ENCODE results near the gene MTFP1. TPM values are rescaled to one million over a fixed set of nuclear protein-coding genes. Genes with fewer than 3 reads are reported as not detected.
A peak's percentile ranks its signal among the peaks of the same experiment; 100 is the strongest.

Gene MTFP1
- total RNA-seq, 1 donor from 2014 or later = 6.8 TPM

GRCh38 chr22:30423959-30424533 lies 1.5 kb upstream of the MTFP1 start:
- peak overlapping the region; percentile 90 to 98 (median 95) for H3K4me3 ChIP-seq (ENCODE audit: low read length in 3 of 3)
- H3K9ac ChIP-seq (ENCODE audit: low read depth in 1 of 3, low read length in 3 of 3) = peak overlapping the region; percentile 95 to 96 (median 95)
- H3K27ac ChIP-seq (ENCODE audit: low read depth, low read length) = peak overlapping the region; percentile 96
- H3K4me1 ChIP-seq (ENCODE audit: control insufficient read depth in 3 of 3, insufficient read depth in 3 of 3, low read length in 3 of 3) = peaks cover 37 to 55% (median 42%) of the 10 kb centered on the region in 3 donors
- H3K36me3 ChIP-seq (ENCODE audit: control insufficient read depth in 3 of 3, insufficient read depth in 3 of 3, low read length in 3 of 3) = peaks cover under 1 to 7% (median 4%) of the 10 kb centered on the region in 3 donors
- no peaks in the 10 kb centered on the region for H3K9me3 ChIP-seq (ENCODE audit: control insufficient read depth in 3 of 3, low read length in 3 of 3)
- H3K27me3 ChIP-seq (ENCODE audit: control insufficient read depth in 3 of 3, insufficient read depth in 3 of 3, low read length in 3 of 3) = no peaks in the 10 kb centered on the region

DNA sequence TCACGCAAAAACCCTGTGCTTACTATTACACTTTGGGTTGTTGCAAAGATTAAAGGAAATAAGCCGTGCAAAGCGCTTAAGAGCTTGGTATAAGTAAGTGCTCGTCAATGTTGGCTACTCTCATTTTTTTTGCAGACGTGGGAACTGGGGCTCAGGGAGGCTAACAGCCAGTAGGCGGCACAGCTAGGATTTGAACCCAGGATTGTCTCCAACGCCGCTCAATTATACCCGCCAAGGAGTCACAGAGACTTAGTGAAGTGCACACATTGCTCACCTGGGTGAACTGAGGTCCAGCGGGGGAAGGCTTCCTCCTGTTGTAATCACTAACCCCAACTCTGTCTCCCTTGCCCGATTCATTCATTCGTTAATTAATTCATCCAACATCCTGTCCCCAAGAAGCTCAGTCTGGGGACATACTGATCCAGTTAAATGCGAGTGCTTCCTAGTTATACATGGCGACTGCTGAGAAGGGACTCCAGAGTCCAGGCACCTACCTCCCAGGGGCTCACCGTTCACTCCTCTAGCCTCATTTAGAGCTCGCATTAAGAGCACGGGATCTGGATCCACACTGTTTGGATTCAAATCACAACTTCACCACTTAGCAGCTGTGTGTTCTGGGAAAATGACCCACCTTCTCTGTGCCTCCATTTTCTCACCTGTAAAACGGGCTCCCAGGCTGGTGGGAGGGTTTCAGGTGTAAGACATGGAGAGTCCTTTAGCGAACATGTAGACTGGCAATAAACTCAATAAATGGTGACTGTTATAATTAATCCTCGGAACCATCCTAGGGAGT lies 838 bp upstream of the MTFP1 start:
- no peaks in the 10 kb centered on the region for H3K9me3 ChIP-seq (ENCODE audit: control insufficient read depth in 3 of 3, low read length in 3 of 3)
- peaks cover 37 to 55% (median 42%) of the 10 kb centered on the region in 3 donors for H3K4me1 ChIP-seq (ENCODE audit: control insufficient read depth in 3 of 3, insufficient read depth in 3 of 3, low read length in 3 of 3)
- peak overlapping the region; percentile 66 to 86 (median 83) for H3K9ac ChIP-seq (ENCODE audit: low read depth in 1 of 3, low read length in 3 of 3)
- peak overlapping the region; percentile 90 to 98 (median 95) for H3K4me3 ChIP-seq (ENCODE audit: low read length in 3 of 3)
- peak overlapping the region; percentile 96 for H3K27ac ChIP-seq (ENCODE audit: low read depth, low read length)
- H3K27me3 ChIP-seq (ENCODE audit: control insufficient read depth in 3 of 3, insufficient read depth in 3 of 3, low read length in 3 of 3) = no peaks in the 10 kb centered on the region
- H3K36me3 ChIP-seq (ENCODE audit: control insufficient read depth in 3 of 3, insufficient read depth in 3 of 3, low read length in 3 of 3) = peaks cover 0 to 6% (median 2%) of the 10 kb centered on the region in 3 donors

- peak overlapping the region; percentile 76 for H3K27ac ChIP-seq (ENCODE audit: low read depth, low read length)
- peak overlapping the region; percentile 72 to 95 (median 83) for H3K4me3 ChIP-seq (ENCODE audit: low read length in 3 of 3)
- H3K9ac ChIP-seq (ENCODE audit: low read depth in 1 of 3, low read length in 3 of 3) = peak overlapping the region in 2 of 3 donors; percentile 80 to 83
- H3K27me3 ChIP-seq (ENCODE audit: control insufficient read depth in 3 of 3, insufficient read depth in 3 of 3, low read length in 3 of 3) = no peaks in the 10 kb centered on the region
- H3K36me3 ChIP-seq (ENCODE audit: control insufficient read depth in 3 of 3, insufficient read depth in 3 of 3, low read length in 3 of 3) = peaks cover 0 to 4% (median 2%) of the 10 kb centered on the region in 3 donors
- H3K4me1 ChIP-seq (ENCODE audit: control insufficient read depth in 3 of 3, insufficient read depth in 3 of 3, low read length in 3 of 3) = peaks cover 37 to 54% (median 42%) of the 10 kb centered on the region in 3 donors
- H3K9me3 ChIP-seq (ENCODE audit: control insufficient read depth in 3 of 3, low read length in 3 of 3) = no peaks in the 10 kb centered on the region
Observed at GRCh38 chr22:30425327-30425615, 297 bp upstream of the MTFP1 start.

DNA sequence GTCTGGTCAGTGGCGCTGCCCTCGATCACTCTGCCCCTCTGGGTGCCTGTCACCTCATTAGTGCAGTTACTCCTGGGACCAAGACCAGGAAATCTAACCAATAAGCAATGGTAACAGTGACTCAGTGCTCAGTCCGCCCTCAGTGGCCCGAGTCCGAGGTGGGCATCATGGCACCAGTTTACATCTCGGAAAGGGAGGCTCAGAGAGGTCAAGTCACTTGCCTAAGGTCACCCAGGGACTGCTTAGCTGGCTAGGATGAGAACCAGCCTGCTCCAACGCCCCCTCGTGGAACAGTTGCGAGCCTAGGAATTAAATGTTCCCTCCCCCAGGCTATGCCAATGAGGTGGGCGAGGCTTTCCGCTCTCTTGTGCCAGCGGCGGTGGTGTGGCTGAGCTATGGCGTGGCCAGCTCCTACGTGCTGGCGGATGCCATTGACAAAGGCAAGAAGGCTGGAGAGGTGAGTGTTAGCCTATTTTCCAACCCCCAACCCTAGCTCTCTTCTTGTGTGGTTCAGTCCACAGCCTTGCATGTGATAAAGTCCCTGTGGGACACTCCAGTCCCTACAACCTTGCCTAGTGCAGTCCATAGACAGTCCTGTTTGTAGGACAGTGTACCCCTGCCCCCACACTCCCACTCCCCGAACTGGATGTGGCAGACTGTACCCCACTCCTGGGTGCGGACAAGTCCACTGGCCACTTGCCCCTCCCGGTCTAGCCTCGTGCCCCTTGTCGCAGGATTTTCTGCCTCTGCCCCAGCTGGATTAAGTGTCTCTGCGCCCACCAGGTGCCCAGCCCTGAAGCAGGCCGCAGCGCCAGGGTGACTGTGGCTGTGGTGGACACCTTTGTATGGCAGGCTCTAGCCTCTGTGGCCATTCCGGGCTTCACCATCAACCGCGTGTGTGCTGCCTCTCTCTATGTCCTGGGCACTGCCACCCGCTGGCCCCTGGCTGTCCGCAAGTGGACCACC lies 1.1 kb downstream of the MTFP1 start:
- peak overlapping the region; percentile 76 for H3K27ac ChIP-seq (ENCODE audit: low read depth, low read length)
- peak overlapping the region; percentile 72 to 95 (median 83) for H3K4me3 ChIP-seq (ENCODE audit: low read length in 3 of 3)
- peaks cover 0 to 2% (median 0%) of the 10 kb centered on the region in 3 donors for H3K36me3 ChIP-seq (ENCODE audit: control insufficient read depth in 3 of 3, insufficient read depth in 3 of 3, low read length in 3 of 3)
- H3K9me3 ChIP-seq (ENCODE audit: control insufficient read depth in 3 of 3, low read length in 3 of 3) = no peaks in the 10 kb centered on the region
- H3K9ac ChIP-seq (ENCODE audit: low read depth in 1 of 3, low read length in 3 of 3) = peak overlapping the region in 2 of 3 donors; percentile 80 to 83
- H3K4me1 ChIP-seq (ENCODE audit: control insufficient read depth in 3 of 3, insufficient read depth in 3 of 3, low read length in 3 of 3) = peaks cover 36 to 43% (median 37%) of the 10 kb centered on the region in 3 donors
- H3K27me3 ChIP-seq (ENCODE audit: control insufficient read depth in 3 of 3, insufficient read depth in 3 of 3, low read length in 3 of 3) = no peaks in the 10 kb centered on the region

GRCh38 chr22:30427871-30428270 lies 2.3 kb downstream of the MTFP1 start:
- no peaks in the 10 kb centered on the region for H3K9me3 ChIP-seq (ENCODE audit: control insufficient read depth in 3 of 3, low read length in 3 of 3)
- no peak overlapping the region for H3K9ac ChIP-seq (ENCODE audit: low read depth in 1 of 3, low read length in 3 of 3)
- H3K36me3 ChIP-seq (ENCODE audit: control insufficient read depth in 3 of 3, insufficient read depth in 3 of 3, low read length in 3 of 3) = peaks cover 0 to 2% (median 0%) of the 10 kb centered on the region in 3 donors
- H3K27me3 ChIP-seq (ENCODE audit: control insufficient read depth in 3 of 3, insufficient read depth in 3 of 3, low read length in 3 of 3) = no peaks in the 10 kb centered on the region
- no peak overlapping the region for H3K4me3 ChIP-seq (ENCODE audit: low read length in 3 of 3)
- peaks cover 27 to 31% (median 27%) of the 10 kb centered on the region in 3 donors for H3K4me1 ChIP-seq (ENCODE audit: control insufficient read depth in 3 of 3, insufficient read depth in 3 of 3, low read length in 3 of 3)
- no peak overlapping the region for H3K27ac ChIP-seq (ENCODE audit: low read depth, low read length)

DNA sequence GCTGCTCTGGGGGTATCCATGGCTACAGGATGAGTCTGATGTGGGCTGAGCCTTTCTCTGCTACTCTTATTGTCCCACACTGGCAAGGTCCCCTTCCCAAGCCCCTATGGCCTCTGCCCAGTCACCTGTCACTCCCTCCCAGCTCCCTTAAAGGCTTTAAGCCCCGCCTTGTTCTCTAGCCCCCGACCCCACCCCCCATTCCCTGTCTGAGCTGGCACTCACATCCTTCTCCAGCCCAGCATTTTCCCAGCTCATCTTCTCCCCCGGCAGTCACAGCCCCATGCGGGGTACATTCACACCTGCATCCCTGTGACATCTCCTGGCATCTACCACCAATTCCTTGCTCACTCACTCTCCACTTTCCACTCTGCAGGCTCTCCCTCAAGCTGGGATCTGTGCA lies 4.3 kb downstream of the MTFP1 start:
- Histone ChIP-seq H3K4me3 (ENCODE audit: low read length in 3 of 3) (no peak overlapping the region), H3K36me3 (ENCODE audit: control insufficient read depth in 3 of 3, insufficient read depth in 3 of 3, low read length in 3 of 3) (peaks cover 0 to 2% (median 0%) of the 10 kb centered on the region in 3 donors), H3K27me3 (ENCODE audit: control insufficient read depth in 3 of 3, insufficient read depth in 3 of 3, low read length in 3 of 3) (no peaks in the 10 kb centered on the region)

DNA sequence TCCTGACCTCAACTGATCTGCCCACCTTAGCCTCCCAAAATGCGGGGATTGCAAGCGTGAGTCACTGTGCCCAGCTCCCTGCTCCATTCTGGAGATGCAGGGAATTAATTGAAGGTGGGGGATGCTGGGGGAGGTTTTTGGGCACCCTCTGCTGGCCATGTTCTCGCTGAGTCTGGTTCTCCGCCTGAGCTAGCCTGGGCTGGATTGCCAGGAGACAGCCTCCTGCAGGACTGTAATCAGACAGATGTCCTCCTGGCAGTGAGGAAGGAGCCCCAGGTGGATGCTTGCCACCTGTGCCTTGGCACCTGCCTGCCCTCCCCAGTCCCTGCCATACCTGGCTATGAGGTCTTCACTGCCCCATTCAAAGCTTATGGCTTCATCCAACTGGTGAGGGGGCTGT lies 5.4 kb downstream of the MTFP1 start:
- Histone ChIP-seq H3K27me3 (ENCODE audit: control insufficient read depth in 3 of 3, insufficient read depth in 3 of 3, low read length in 3 of 3) (no peaks in the 10 kb centered on the region), H3K9me3 (ENCODE audit: control insufficient read depth in 3 of 3, low read length in 3 of 3) (no peaks in the 10 kb centered on the region), H3K9ac (ENCODE audit: low read depth in 1 of 3, low read length in 3 of 3) (no peak overlapping the region), H3K27ac (ENCODE audit: low read depth, low read length) (no peak overlapping the region), H3K4me3 (ENCODE audit: low read length in 3 of 3) (no peak overlapping the region), H3K4me1 (ENCODE audit: control insufficient read depth in 3 of 3, insufficient read depth in 3 of 3, low read length in 3 of 3) (peaks cover 5 to 11% (median 7%) of the 10 kb centered on the region in 3 donors), H3K36me3 (ENCODE audit: control insufficient read depth in 3 of 3, insufficient read depth in 3 of 3, low read length in 3 of 3) (peaks cover 0 to 2% (median 0%) of the 10 kb centered on the region in 3 donors)

More for the DNA sequence above, 4.3 kb downstream of the MTFP1 start:
- peaks cover 14 to 17% (median 16%) of the 10 kb centered on the region in 3 donors for H3K4me1 ChIP-seq (ENCODE audit: control insufficient read depth in 3 of 3, insufficient read depth in 3 of 3, low read length in 3 of 3)
- no peak overlapping the region for H3K9ac ChIP-seq (ENCODE audit: low read depth in 1 of 3, low read length in 3 of 3)
- H3K9me3 ChIP-seq (ENCODE audit: control insufficient read depth in 3 of 3, low read length in 3 of 3) = no peaks in the 10 kb centered on the region
- H3K27ac ChIP-seq (ENCODE audit: low read depth, low read length) = no peak overlapping the region

DNA sequence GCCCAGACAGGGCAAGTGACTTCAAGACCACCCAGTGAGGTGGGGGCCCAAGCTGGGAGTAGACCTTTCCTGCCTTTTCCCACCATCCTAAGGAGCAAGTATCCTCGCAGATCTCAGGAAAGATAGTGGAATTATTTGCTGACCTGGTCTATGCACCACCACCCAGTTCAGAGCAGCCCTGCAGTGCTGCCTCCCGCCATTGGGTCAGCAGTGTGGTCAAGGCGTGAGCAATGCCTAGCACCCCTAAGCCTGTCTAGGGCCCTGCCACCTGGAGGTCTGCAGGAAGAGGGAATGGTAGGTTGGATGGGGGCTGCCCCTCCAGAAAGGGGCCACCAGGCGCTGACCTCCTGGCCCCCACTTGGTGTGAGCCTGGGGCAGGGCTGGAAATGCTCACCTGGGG lies 6.5 kb downstream of the MTFP1 start:
- Histone ChIP-seq H3K9ac (ENCODE audit: low read depth in 1 of 3, low read length in 3 of 3) (no peak overlapping the region), H3K36me3 (ENCODE audit: control insufficient read depth in 3 of 3, insufficient read depth in 3 of 3, low read length in 3 of 3) (peaks cover 0 to 2% (median 0%) of the 10 kb centered on the region in 3 donors), H3K27me3 (ENCODE audit: control insufficient read depth in 3 of 3, insufficient read depth in 3 of 3, low read length in 3 of 3) (no peaks in the 10 kb centered on the region), H3K4me1 (ENCODE audit: control insufficient read depth in 3 of 3, insufficient read depth in 3 of 3, low read length in 3 of 3) (peaks cover 0 to 4% (median 0%) of the 10 kb centered on the region in 3 donors), H3K27ac (ENCODE audit: low read depth, low read length) (no peak overlapping the region), H3K4me3 (ENCODE audit: low read length in 3 of 3) (no peak overlapping the region), H3K9me3 (ENCODE audit: control insufficient read depth in 3 of 3, low read length in 3 of 3) (no peaks in the 10 kb centered on the region)

- H3K9ac ChIP-seq (ENCODE audit: low read depth in 1 of 3, low read length in 3 of 3) = no peak overlapping the region
- no peaks in the 10 kb centered on the region for H3K9me3 ChIP-seq (ENCODE audit: control insufficient read depth in 3 of 3, low read length in 3 of 3)
- H3K27ac ChIP-seq (ENCODE audit: low read depth, low read length) = no peak overlapping the region
Observed at GRCh38 chr22:30432520-30432919, 7.0 kb downstream of the MTFP1 start.

More at GRCh38 chr22:30432520-30432919, 7.0 kb downstream of the MTFP1 start:
- peaks cover 0 to 4% (median 0%) of the 10 kb centered on the region in 3 donors for H3K4me1 ChIP-seq (ENCODE audit: control insufficient read depth in 3 of 3, insufficient read depth in 3 of 3, low read length in 3 of 3)
- H3K4me3 ChIP-seq (ENCODE audit: low read length in 3 of 3) = no peak overlapping the region
- no peaks in the 10 kb centered on the region for H3K27me3 ChIP-seq (ENCODE audit: control insufficient read depth in 3 of 3, insufficient read depth in 3 of 3, low read length in 3 of 3)
- peaks cover 0 to 2% (median 0%) of the 10 kb centered on the region in 3 donors for H3K36me3 ChIP-seq (ENCODE audit: control insufficient read depth in 3 of 3, insufficient read depth in 3 of 3, low read length in 3 of 3)

Data from skeletal muscle tissue (tissue), 4 donors.